Neutrophil (primary cell): ENCODE measurements around the gene CREB3L1.

Experiments used
- H3K27ac ChIP-seq: fragments of 200-600 bp; sonication (generic); 2 replicates; pipeline ENCODE4 v1.5.1; 2016; ENCODE audit warnings: mild to moderate bottlenecking, moderate library complexity
- H3K27me3 ChIP-seq: fragments of 200-600 bp; sonication (generic); 2 replicates; pipeline ENCODE4 v1.6.0; 2016; ENCODE audit warnings: mild to moderate bottlenecking
- H3K36me3 ChIP-seq: fragments of 200-600 bp; sonication (generic); 2 replicates; pipeline ENCODE4 v1.5.1; 2017
- H3K4me1 ChIP-seq, 2 experiments: fragments of 200-600 bp in 1 of 2; sonication (generic) in 1 of 2; 1 replicate in 1 of 2; 2 replicates in 1 of 2; pipeline versions ENCODE4 v1.5.1 to v1.6.1; 2013 to 2016; ENCODE audit warnings: low read depth in 1 of 2, low read length in 1 of 2, mild to moderate bottlenecking in 1 of 2, moderate library complexity in 1 of 2; ENCODE audit not compliant: control insufficient read depth in 1 of 2, insufficient read depth in 1 of 2
- H3K4me3 ChIP-seq, 2 experiments: fragments of 200-600 bp in 1 of 2; sonication (generic) in 1 of 2; 1 replicate in 1 of 2; 2 replicates in 1 of 2; pipeline ENCODE4 v1.5.1; 2013 to 2016; ENCODE audit warnings: low read depth in 1 of 2, low read length in 1 of 2, mild to moderate bottlenecking in 1 of 2, moderate library complexity in 1 of 2
- H3K9me3 ChIP-seq: fragments of 200-600 bp; sonication (generic); 2 replicates; pipeline ENCODE4 v1.5.1; 2016
- CTCF ChIP-seq: fragments of 200-600 bp; sonication (generic); IDR thresholded peaks from 2 replicates; pipeline ENCODE4 v1.5.1; 2016; ENCODE audit warnings: antibody characterized with exemption

CREB3L1 gene

GRCh38 chr11:46237248-46238077, 40.0 kb upstream of the CREB3L1 start:
- H3K9me3 ChIP-seq, result no peaks in the 10 kb centered on the region
- peak overlapping the region; percentile 58 to 59 for H3K4me3 ChIP-seq
- peaks cover 54% of the 10 kb centered on the region for H3K27me3 ChIP-seq
- H3K36me3 ChIP-seq, result no peaks in the 10 kb centered on the region
- peaks cover 36% of the 10 kb centered on the region in 2 experiments for H3K4me1 ChIP-seq
- TF ChIP-seq CTCF, result no peak
- H3K27ac ChIP-seq, result no peak overlapping the region

- TF ChIP-seq CTCF, result no peak
- no peaks in the 10 kb centered on the region for H3K9me3 ChIP-seq
- H3K36me3 ChIP-seq, result no peaks in the 10 kb centered on the region
- H3K27ac ChIP-seq, result no peak overlapping the region
- peaks cover 45% of the 10 kb centered on the region for H3K27me3 ChIP-seq
- H3K4me3 ChIP-seq, result peak overlapping the region; percentile 58 to 59
- peaks cover 43 to 44% of the 10 kb centered on the region in 2 experiments for H3K4me1 ChIP-seq
These were observed 39.1 kb upstream of the CREB3L1 start for GRCh38 chr11:46238078-46238966.

GRCh38 chr11:46238967-46239800, 38.3 kb upstream of the CREB3L1 start:
- H3K27ac ChIP-seq, result no peak overlapping the region
- H3K36me3 ChIP-seq, result no peaks in the 10 kb centered on the region
- peaks cover 47 to 49% of the 10 kb centered on the region in 2 experiments for H3K4me1 ChIP-seq
- peak overlapping the region; percentile 58 to 59 for H3K4me3 ChIP-seq
- H3K9me3 ChIP-seq, result no peaks in the 10 kb centered on the region
- peaks cover 39% of the 10 kb centered on the region for H3K27me3 ChIP-seq
- peak; percentile 98 for TF ChIP-seq CTCF

- H3K36me3 ChIP-seq, result no peaks in the 10 kb centered on the region
- TF ChIP-seq CTCF, result no peak
- no peak overlapping the region for H3K4me3 ChIP-seq
- peaks cover 47 to 49% of the 10 kb centered on the region in 2 experiments for H3K4me1 ChIP-seq
- H3K27ac ChIP-seq, result no peak overlapping the region
- peaks cover 34% of the 10 kb centered on the region for H3K27me3 ChIP-seq
- no peaks in the 10 kb centered on the region for H3K9me3 ChIP-seq
These were observed 37.7 kb upstream of the CREB3L1 start for GRCh38 chr11:46239801-46240061.

- no peak overlapping the region for H3K4me3 ChIP-seq
- no peak for TF ChIP-seq CTCF
- no peak overlapping the region for H3K27ac ChIP-seq
- H3K4me1 ChIP-seq, result peaks cover 47 to 49% of the 10 kb centered on the region in 2 experiments
- H3K27me3 ChIP-seq, result peaks cover 29% of the 10 kb centered on the region
- H3K36me3 ChIP-seq, result no peaks in the 10 kb centered on the region
- H3K9me3 ChIP-seq, result no peaks in the 10 kb centered on the region
These were observed 37.1 kb upstream of the CREB3L1 start for GRCh38 chr11:46240371-46240770.
